GM23338 (cell line): ENCODE results near the gene ESRRA. TPM values are rescaled to one million over a fixed set of nuclear protein-coding genes. Genes with fewer than 3 reads are reported as not detected.

Experiments used
- ATAC-seq: fragments of 200-7000 bp; cut with Tn5 transposase; 3 replicates; pipeline ENCODE4 v1.9.1; 2020
- DNase-seq: peaks from one replicate; pipeline ENCODE4 v3.0.0-alpha.2; 2015; ENCODE audit warnings: low spot score
- H2AFZ ChIP-seq: fragments of 200-600 bp; sonication (generic); 2 replicates; pipeline ENCODE4 v1.8.0; 2016; ENCODE audit warnings: antibody characterized with exemption, mild to moderate bottlenecking, moderate library complexity
- H3F3A ChIP-seq: fragments of 200-600 bp; sonication (generic); replicated peaks from 2 replicates; pipeline ENCODE4 v1.8.0; 2017; ENCODE audit warnings: antibody characterized with exemption, mixed run types, low read depth
- H3K27ac ChIP-seq: fragments of 200-600 bp; sonication (generic); 2 replicates; pipeline ENCODE4 v1.6.1; 2016; ENCODE audit warnings: low read depth
- H3K27me3 ChIP-seq: fragments of 200-600 bp; sonication (generic); 2 replicates; pipeline ENCODE4 v1.8.0; 2016; ENCODE audit warnings: mild to moderate bottlenecking, mixed run types, moderate library complexity; ENCODE audit not compliant: insufficient read depth
- H3K36me3 ChIP-seq: fragments of 200-600 bp; sonication (generic); 2 replicates; pipeline ENCODE4 v1.8.0; 2016; ENCODE audit warnings: mild to moderate bottlenecking; ENCODE audit not compliant: insufficient read depth
- H3K4me1 ChIP-seq: fragments of 200-600 bp; sonication (generic); 2 replicates; pipeline ENCODE4 v1.8.0; 2016; ENCODE audit warnings: mild to moderate bottlenecking, moderate library complexity; ENCODE audit not compliant: insufficient read depth
- H3K4me2 ChIP-seq: fragments of 200-600 bp; sonication (generic); 2 replicates; pipeline ENCODE4 v1.7.1; 2017; ENCODE audit warnings: mixed run types
- H3K4me3 ChIP-seq: fragments of 200-600 bp; sonication (generic); 2 replicates; pipeline ENCODE4 v1.6.1; 2016; ENCODE audit warnings: mixed run types
- H3K79me2 ChIP-seq: fragments of 200-600 bp; sonication (generic); replicated peaks from 2 replicates; pipeline ENCODE4 v1.8.0; 2017; ENCODE audit warnings: mild to moderate bottlenecking; ENCODE audit not compliant: insufficient read depth
- H3K9me2 ChIP-seq: fragments of 200-600 bp; sonication (generic); 2 replicates; pipeline ENCODE4 v1.8.0; 2017; ENCODE audit not compliant: insufficient read depth
- H4K20me1 ChIP-seq: fragments of 200-600 bp; sonication (generic); replicated peaks from 2 replicates; pipeline ENCODE4 v1.8.0; 2017; ENCODE audit warnings: mild to moderate bottlenecking; ENCODE audit not compliant: insufficient read depth
- H3K27ac Mint-ChIP-seq: 2 replicates; pipeline ENCODE4 v1.8.0; 2020; ENCODE audit warnings: inconsistent platforms, mild to moderate bottlenecking, moderate library complexity, mixed read lengths
- H3K27me3 Mint-ChIP-seq: 3 replicates; pipeline ENCODE4 v1.8.0; 2022; ENCODE audit warnings: low read depth, mild to moderate bottlenecking, moderate library complexity, mixed read lengths, inconsistent platforms; ENCODE audit not compliant: insufficient read depth, poor library complexity
- H3K36me3 Mint-ChIP-seq: 3 replicates; pipeline ENCODE4 v1.8.0; 2021; ENCODE audit warnings: low read depth, mild to moderate bottlenecking, inconsistent platforms, moderate library complexity, mixed read lengths
- H3K4me1 Mint-ChIP-seq: 3 replicates; pipeline ENCODE4 v1.8.0; 2020; ENCODE audit warnings: mild to moderate bottlenecking, inconsistent platforms, mixed read lengths
- H3K4me3 Mint-ChIP-seq: 3 replicates; pipeline ENCODE4 v1.8.0; 2021; ENCODE audit warnings: moderate library complexity, mild to moderate bottlenecking, inconsistent platforms, mixed read lengths
- H3K9me3 Mint-ChIP-seq: 3 replicates; pipeline ENCODE4 v1.8.0; 2020; ENCODE audit warnings: moderate library complexity, mild to moderate bottlenecking, inconsistent platforms, mixed read lengths
- EZH2phosphoT487 ChIP-seq: fragments of 200-600 bp; sonication (generic); IDR thresholded peaks from one replicate; pipeline ENCODE4 v1.8.1; 2018; ENCODE audit warnings: antibody characterized with exemption; ENCODE audit not compliant: unreplicated experiment
- JUNB ChIP-seq: IDR thresholded peaks from one replicate; pipeline ENCODE4 v1.6.1; 2016; ENCODE audit warnings: antibody characterized with exemption; ENCODE audit not compliant: unreplicated experiment
- POLR2AphosphoS5 ChIP-seq: IDR thresholded peaks from 2 replicates; pipeline ENCODE4 v1.6.1; 2016; ENCODE audit warnings: antibody characterized with exemption, low read depth
- STAT1 ChIP-seq: IDR thresholded peaks from one replicate; pipeline ENCODE4 v1.6.1; 2016; ENCODE audit warnings: antibody characterized with exemption; ENCODE audit not compliant: unreplicated experiment
- polyA plus RNA-seq: library from polyadenylated mRNA; unstranded; fragments of >200 nt; fragmentation: Nextera tagmentation; extraction: Ambion mirVana; gene quantifications from 2 replicates; pipeline ENCODE4 v1.2.1, GENCODE V29; 2016
- total RNA-seq: library from RNA; depleted of rRNA; stranded (reverse); fragments of >200 nt; shearing (Covaris generic); gene quantifications from 2 replicates; pipeline ENCODE4 v1.2.3, GENCODE V29; 2014
- TF ChIP-seq, protein P1 (sequence below): IDR thresholded peaks from 2 replicates; pipeline ENCODE4 v1.6.1; 2016; ENCODE audit warnings: antibody characterized with exemption
- TF ChIP-seq, protein P2 (sequence below): IDR thresholded peaks from one replicate; pipeline ENCODE4 v1.6.1; 2018; ENCODE audit warnings: antibody characterized with exemption; ENCODE audit not compliant: unreplicated experiment
- TF ChIP-seq, protein P3 (sequence below), 2 experiments: fragments of 200-600 bp in 1 of 2; sonication (generic) in 1 of 2; conservative IDR thresholded peaks; 2 replicates each; pipeline versions ENCODE4 v1.5.1 to v1.6.1; 2016 to 2017; ENCODE audit warnings: antibody characterized with exemption in 2 of 2, low read depth in 2 of 2, mild to moderate bottlenecking in 2 of 2, moderate library complexity in 1 of 2

Gene ESRRA
- total and polyA plus RNA-seq, 2 experiments from 2014 or later = 13.7 to 55.1 TPM

GRCh38 chr11:64304316-64305072, 830 bp upstream of the ESRRA start:
- Histone ChIP-seq H3K27ac (peak overlapping the region; percentile 99), H2AFZ (0 out of 2 replicates have a peak overlapping the region, but pooled peaks have one; percentile 77)
- peaks cover 17% of the 10 kb centered on the region for H3K4me1 Mint-ChIP-seq

DNA sequence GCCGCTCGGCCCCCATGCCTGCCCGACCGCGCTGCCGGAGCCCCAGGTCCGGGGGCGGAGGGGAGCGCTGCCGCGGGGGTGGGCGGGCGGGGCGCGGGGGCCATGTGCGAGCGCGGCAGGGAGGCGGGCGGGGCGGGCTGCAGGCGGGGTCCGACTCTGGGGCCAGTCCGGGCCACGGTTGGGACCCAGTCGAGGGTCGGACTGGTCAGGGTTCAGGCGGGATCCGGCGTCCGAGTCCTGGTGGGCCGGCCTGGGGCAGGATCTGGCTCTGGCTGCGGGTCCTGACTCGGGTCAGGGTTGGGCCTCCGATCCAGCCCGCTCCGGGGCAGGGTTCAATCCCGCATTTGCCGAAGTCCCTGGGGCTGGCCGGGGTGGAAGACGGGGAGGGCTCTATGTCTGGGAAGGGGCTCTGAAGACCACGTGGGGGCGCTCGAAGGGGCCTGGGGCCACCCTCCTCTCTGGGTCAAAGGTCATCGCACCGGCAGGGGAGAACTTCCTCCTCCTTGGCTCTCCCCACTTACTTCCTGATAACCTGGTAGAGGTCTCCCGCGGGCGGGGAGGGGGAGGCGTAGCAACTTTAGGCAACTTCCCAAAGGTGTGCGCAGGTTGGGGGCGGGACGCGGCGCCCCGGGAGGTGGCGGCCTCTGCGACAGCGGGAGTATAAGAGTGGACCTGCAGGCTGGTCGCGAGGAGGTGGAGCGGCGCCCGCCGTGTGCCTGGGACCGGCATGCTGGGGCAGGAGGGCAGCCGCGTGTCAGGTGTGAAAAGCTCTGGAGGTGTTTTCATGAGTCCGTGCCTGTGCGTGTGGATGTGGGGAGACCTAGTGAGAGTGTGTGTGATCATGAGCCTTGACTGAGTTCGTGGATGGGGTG, 603 bp downstream of the ESRRA start:
- DNase-seq (peak; percentile 85), ATAC-seq (peak; percentile 36)
- Histone ChIP-seq H2AFZ (0 out of 2 replicates have a peak overlapping the region, but pooled peaks have one; percentile 38), H3K4me1 (peaks cover 9% of the 10 kb centered on the region; the same call in 1 of the 2 replicates), H3F3A (peaks cover 7% of the 10 kb centered on the region), H3K79me2 (peaks cover 33% of the 10 kb centered on the region), H3K27ac (no peak overlapping the region), H3K4me3 (peak overlapping the region; percentile 91), H3K9me2 (no peaks in the 10 kb centered on the region), H4K20me1 (peaks cover 3% of the 10 kb centered on the region; the same call in 1 of the 2 replicates), H3K36me3 (no peaks in the 10 kb centered on the region), H3K27me3 (peaks cover 24% of the 10 kb centered on the region), H3K4me2 (peak overlapping the region; percentile 90)
- no peaks in the 10 kb centered on the region; the same call in 2 of the 3 replicates for H3K9me3 Mint-ChIP-seq
- H3K27ac Mint-ChIP-seq = peak overlapping the region; percentile 95
- H3K4me1 Mint-ChIP-seq = peaks cover 14% of the 10 kb centered on the region
- peaks cover 10% of the 10 kb centered on the region; the same call in 2 of the 3 replicates for H3K36me3 Mint-ChIP-seq
- TF ChIP-seq, protein P1, sequence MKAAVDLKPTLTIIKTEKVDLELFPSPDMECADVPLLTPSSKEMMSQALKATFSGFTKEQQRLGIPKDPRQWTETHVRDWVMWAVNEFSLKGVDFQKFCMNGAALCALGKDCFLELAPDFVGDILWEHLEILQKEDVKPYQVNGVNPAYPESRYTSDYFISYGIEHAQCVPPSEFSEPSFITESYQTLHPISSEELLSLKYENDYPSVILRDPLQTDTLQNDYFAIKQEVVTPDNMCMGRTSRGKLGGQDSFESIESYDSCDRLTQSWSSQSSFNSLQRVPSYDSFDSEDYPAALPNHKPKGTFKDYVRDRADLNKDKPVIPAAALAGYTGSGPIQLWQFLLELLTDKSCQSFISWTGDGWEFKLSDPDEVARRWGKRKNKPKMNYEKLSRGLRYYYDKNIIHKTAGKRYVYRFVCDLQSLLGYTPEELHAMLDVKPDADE = peak; percentile 58; the same call in 1 of the 2 replicates
- TF ChIP-seq, protein P2, sequence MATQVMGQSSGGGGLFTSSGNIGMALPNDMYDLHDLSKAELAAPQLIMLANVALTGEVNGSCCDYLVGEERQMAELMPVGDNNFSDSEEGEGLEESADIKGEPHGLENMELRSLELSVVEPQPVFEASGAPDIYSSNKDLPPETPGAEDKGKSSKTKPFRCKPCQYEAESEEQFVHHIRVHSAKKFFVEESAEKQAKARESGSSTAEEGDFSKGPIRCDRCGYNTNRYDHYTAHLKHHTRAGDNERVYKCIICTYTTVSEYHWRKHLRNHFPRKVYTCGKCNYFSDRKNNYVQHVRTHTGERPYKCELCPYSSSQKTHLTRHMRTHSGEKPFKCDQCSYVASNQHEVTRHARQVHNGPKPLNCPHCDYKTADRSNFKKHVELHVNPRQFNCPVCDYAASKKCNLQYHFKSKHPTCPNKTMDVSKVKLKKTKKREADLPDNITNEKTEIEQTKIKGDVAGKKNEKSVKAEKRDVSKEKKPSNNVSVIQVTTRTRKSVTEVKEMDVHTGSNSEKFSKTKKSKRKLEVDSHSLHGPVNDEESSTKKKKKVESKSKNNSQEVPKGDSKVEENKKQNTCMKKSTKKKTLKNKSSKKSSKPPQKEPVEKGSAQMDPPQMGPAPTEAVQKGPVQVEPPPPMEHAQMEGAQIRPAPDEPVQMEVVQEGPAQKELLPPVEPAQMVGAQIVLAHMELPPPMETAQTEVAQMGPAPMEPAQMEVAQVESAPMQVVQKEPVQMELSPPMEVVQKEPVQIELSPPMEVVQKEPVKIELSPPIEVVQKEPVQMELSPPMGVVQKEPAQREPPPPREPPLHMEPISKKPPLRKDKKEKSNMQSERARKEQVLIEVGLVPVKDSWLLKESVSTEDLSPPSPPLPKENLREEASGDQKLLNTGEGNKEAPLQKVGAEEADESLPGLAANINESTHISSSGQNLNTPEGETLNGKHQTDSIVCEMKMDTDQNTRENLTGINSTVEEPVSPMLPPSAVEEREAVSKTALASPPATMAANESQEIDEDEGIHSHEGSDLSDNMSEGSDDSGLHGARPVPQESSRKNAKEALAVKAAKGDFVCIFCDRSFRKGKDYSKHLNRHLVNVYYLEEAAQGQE = no peak
- TF ChIP-seq STAT1 (no peak), POLR2AphosphoS5 (peak; percentile 56; the same call in 1 of the 2 replicates), JUNB (no peak)
- TF ChIP-seq, protein P3, sequence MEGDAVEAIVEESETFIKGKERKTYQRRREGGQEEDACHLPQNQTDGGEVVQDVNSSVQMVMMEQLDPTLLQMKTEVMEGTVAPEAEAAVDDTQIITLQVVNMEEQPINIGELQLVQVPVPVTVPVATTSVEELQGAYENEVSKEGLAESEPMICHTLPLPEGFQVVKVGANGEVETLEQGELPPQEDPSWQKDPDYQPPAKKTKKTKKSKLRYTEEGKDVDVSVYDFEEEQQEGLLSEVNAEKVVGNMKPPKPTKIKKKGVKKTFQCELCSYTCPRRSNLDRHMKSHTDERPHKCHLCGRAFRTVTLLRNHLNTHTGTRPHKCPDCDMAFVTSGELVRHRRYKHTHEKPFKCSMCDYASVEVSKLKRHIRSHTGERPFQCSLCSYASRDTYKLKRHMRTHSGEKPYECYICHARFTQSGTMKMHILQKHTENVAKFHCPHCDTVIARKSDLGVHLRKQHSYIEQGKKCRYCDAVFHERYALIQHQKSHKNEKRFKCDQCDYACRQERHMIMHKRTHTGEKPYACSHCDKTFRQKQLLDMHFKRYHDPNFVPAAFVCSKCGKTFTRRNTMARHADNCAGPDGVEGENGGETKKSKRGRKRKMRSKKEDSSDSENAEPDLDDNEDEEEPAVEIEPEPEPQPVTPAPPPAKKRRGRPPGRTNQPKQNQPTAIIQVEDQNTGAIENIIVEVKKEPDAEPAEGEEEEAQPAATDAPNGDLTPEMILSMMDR (conservative IDR thresholded peaks at IDR 0.05; ENCODE audit: low read depth in 2 of 2) = peak; percentile 46 to 70
- peak overlapping the region; percentile 100 for H3K4me3 Mint-ChIP-seq
- H3K27me3 Mint-ChIP-seq = peaks cover 30% of the 10 kb centered on the region

More at GRCh38 chr11:64304316-64305072, 830 bp upstream of the ESRRA start:
- peak; percentile 99 for DNase-seq
- peak; percentile 57 for ATAC-seq
- TF ChIP-seq, protein P3 (conservative IDR thresholded peaks at IDR 0.05; ENCODE audit: low read depth in 2 of 2) = peak; percentile 94 to 95
- TF ChIP-seq EZH2phosphoT487 (no peak), POLR2AphosphoS5 (peak; percentile 75)
- peak overlapping the region; percentile 100 for H3K27ac Mint-ChIP-seq
- peaks cover 10% of the 10 kb centered on the region; the same call in 2 of the 3 replicates for H3K36me3 Mint-ChIP-seq
- Histone ChIP-seq H4K20me1 (peaks cover 3% of the 10 kb centered on the region; the same call in 1 of the 2 replicates), H3F3A (peaks cover 13% of the 10 kb centered on the region), H3K79me2 (peaks cover 23% of the 10 kb centered on the region), H3K4me2 (peak overlapping the region; percentile 96), H3K36me3 (no peaks in the 10 kb centered on the region), H3K4me3 (peak overlapping the region; percentile 80), H3K27me3 (peaks cover 39% of the 10 kb centered on the region), H3K4me1 (peaks cover 13% of the 10 kb centered on the region; the same call in 1 of the 2 replicates), H3K9me2 (no peaks in the 10 kb centered on the region)
- H3K9me3 Mint-ChIP-seq = no peaks in the 10 kb centered on the region; the same call in 2 of the 3 replicates
- H3K27me3 Mint-ChIP-seq = peaks cover 44% of the 10 kb centered on the region
- H3K4me3 Mint-ChIP-seq = peak overlapping the region; percentile 90
